KBM-7 (cell line): ENCODE data around the gene PCED1B.
"Not testable (repeated sequence)": the region's sequence is repeated elsewhere in the genome, so short reads cannot be mapped to it uniquely, and the experiment has no call there.

ENCODE experiments used
- DNase-seq: peaks from one replicate; pipeline ENCODE4 v3.0.0-alpha.2; 2015
- in situ Hi-C: fragments of 300-500 bp; cut with MboI; formaldehyde crosslinking; loops from 2 replicates; pipeline ENCODE4 v1.14.3; 2020; ENCODE audit warnings: low sequenced_read_pairs, low pct_unique_long_range_greater_than_20kb, mixed read lengths

PCED1B gene, protein sequence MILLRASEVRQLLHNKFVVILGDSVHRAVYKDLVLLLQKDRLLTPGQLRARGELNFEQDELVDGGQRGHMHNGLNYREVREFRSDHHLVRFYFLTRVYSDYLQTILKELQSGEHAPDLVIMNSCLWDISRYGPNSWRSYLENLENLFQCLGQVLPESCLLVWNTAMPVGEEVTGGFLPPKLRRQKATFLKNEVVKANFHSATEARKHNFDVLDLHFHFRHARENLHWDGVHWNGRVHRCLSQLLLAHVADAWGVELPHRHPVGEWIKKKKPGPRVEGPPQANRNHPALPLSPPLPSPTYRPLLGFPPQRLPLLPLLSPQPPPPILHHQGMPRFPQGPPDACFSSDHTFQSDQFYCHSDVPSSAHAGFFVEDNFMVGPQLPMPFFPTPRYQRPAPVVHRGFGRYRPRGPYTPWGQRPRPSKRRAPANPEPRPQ

DNA sequence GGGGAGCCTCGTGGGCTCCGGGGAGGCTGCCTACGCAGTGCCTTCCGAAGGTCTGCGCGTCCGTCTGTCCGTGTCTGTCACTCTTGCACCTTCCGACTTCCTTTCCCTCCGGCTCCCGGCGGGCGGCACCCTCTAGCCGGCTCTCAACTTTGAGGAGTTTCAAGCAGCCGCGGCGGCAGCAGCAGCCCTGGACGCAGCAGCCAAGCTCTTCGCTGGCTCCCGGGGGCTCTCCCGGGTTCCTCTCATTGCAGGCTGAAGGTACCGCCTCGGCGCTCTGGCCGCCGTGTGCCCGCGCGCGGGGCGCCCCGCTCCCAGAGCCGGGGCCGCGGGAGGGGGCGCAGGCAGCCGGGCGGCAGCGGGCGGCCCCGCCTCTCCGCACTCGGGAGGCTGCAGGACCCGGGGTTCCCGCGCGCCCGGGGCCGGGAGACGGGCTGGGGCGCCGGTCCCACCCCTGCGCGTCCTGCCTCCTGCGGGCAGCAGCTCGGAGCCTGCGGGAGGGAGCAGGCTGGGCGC is at the start of gene PCED1B, which contains the start of gene AMIGO2:
Gene PCED1B (plus strand): TSS at position 154 of the 513 bp plus-strand sequence. CDS start 155,443 bp downstream, outside the sequence.
Gene AMIGO2 (minus strand): TSS at position 492 of the 513 bp plus-strand sequence. CDS start 957 bp downstream, outside the sequence.
- peak; percentile 79 for DNase-seq
- in situ Hi-C loops = loop anchor here (25.0 kb wide), 1 partner anchor 108 kb away; no protein-coding TSS in a partner anchor

DNA sequence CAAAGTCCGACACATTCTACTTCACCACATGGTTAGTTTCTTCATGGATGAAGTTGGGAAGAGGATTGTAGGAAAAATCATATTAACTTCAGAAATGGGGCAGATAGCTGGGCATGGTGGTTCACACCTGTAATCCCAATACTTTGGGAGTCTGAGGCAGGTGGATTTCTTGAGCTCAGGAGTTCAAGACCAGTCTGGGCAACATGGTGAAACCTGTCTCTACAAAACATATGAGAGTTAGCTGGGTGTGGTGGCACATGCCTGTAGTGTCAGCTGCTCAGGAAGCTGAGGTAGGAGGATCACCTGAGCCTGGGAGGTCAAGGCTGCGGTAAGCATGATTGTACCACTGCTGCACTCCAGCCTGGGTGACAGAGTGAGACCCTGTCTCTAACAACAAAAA is 49.5 kb upstream of the PCED1B start:
- in situ Hi-C loops = no loop called here
- no peak for DNase-seq

GRCh38 chr12:47032644-47033043 is 46.8 kb upstream of the PCED1B start:
- DNase-seq = peak; percentile 80
- in situ Hi-C loops = no loop called here

DNA sequence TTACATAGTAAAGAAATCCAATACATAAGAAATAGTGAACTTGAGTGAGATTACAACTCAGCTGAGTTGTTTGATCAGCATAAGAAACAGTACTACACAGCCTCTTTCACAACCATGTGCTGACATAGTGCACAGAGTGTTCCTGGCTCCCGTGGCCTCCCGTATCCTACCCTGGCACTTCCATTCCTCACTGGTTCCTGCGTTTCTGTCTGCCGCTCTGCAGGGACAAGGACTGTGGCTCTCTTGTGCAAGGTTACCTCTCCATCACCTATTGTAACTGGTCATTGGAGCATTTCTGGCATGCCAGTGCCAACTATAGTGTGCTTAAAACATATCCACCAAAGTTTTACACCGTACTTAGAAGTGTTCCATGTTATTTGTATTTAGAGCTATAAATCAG is 46.3 kb upstream of the PCED1B start:
- DNase-seq = no peak
- in situ Hi-C loops = no loop called here

DNA sequence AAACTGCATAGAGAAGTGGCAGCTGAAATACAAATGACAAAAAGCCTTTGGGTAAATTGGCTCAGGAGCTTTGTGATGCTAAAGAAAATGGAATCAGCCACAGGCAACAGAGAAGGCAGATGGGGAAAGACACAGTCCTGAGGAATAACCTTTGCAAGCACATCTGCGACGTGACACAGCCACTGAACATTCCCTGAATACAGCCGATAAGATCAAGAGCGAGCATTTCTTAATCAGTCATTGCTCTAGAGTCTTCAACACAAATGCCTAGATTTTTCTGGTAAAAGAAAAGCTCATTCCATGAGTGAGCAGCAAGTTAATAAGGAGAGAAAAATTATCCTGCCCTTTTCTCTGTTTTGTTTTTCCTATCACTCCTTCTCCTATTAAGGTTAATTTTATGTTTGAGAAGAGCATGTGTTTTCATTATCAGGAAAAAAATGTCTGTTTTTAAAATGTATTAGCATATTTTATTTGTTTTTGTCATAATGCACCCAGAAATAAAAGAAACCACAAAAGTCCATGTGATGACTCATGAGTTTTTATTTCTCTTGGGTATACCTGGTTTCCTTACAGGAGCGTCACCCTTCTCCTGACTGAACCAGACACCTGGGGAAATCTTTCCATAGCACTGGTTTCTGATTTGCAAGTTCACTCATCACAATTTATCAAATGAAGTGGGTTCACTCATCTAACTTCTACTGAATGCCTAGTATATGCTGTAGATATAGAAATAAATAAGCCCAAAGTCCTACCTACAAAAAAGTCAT is 45.4 kb upstream of the PCED1B start:
- in situ Hi-C loops = no loop called here
- no peak for DNase-seq

GRCh38 chr12:47034661-47035060 is 44.8 kb upstream of the PCED1B start:
- no peak for DNase-seq
- in situ Hi-C loops = no loop called here

DNA sequence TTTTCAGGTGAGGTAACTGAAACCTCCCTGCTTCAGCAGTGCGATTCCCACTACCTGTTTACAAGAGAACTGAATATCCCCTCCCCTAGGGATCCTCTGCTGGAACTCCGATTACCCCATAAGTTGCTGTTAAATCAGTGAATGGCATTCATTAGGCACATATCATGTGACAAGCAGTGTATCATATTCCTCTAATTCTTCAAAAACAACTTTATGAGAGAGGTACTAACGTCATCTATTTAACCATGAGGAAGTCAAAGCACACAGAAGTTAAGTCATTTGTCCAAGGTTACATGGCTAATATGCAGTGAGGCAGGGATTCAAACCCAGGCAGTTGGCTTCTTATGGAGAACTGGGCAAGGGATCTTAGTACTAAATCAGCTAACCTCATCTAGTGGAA is 43.9 kb upstream of the PCED1B start:
- DNase-seq = no peak
- in situ Hi-C loops = no loop called here

GRCh38 chr12:47038270-47038748 is 41.1 kb upstream of the PCED1B start:
- in situ Hi-C loops = no loop called here
- DNase-seq = peak; percentile 65

- in situ Hi-C loops = no loop called here
- DNase-seq = no peak
These were observed 40.3 kb upstream of the PCED1B start for GRCh38 chr12:47039079-47039478.

DNA sequence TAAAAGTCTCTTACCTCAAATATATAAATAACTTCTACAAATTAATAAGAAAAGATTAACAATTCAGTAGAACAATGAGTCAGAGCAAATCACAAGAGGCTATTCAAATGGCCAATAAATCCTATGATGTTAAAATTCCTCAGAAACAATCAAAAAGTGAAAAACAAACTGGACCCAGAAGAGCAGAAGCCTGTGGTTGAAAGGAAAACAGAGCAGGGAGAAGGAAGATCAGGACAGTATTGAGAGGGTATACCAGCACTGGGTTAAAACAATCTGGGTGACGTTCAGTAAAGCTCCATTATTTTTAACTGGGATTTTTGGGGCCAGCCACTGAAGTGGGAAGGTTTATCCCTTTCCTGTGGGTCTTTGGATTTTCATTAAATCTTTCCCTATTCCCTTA is 39.7 kb upstream of the PCED1B start:
- in situ Hi-C loops = no loop called here

DNA sequence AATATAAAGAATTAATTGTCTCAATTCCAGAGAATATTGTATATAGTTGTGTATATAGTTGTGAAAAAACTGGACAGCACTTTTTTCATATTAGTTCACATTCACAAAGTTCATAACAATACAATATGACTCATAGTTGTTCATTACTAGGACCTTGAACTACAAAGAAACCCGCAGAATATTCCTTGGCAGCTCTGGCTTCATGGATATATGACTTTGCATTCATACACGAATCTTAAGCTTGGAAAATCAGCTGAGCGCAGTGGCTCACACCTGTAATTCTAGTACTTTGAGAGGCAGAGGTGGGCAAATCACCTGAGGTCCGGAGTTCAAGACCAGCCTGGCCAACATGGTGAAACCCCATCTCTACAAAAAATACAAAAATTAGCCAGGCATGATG is 38.1 kb upstream of the PCED1B start:
- in situ Hi-C loops = no loop called here
- no peak for DNase-seq

More for the DNA sequence above, 39.7 kb upstream of the PCED1B start:
- DNase-seq = no peak

- in situ Hi-C loops = no loop called here
- no peak for DNase-seq
These were observed 30.9 kb upstream of the PCED1B start for GRCh38 chr12:47048541-47048940.

DNA sequence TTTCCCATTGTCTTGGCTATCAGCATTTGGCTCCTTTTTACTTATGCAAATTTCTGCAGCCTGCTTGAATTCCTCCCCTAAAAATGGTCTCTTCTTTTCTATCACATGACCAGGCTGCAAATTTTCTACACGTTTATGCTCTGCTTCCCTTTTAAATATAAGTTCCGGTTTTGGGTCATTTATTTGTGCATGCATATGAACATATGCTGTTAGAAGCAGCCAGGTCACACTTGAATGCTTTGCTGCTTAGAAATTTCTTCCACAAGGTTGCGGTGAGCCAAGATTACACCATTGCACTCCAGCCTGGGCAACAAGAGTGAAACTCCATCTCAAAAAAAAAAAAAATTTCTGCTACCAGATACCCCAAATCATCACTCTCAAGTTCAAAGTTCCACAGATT is 28.1 kb upstream of the PCED1B start:
- peak; percentile 78 for DNase-seq
- in situ Hi-C loops = not testable (repeated sequence)

- DNase-seq = no peak
- in situ Hi-C loops = no loop called here
These were observed 27.1 kb upstream of the PCED1B start for GRCh38 chr12:47052274-47052673.

DNA sequence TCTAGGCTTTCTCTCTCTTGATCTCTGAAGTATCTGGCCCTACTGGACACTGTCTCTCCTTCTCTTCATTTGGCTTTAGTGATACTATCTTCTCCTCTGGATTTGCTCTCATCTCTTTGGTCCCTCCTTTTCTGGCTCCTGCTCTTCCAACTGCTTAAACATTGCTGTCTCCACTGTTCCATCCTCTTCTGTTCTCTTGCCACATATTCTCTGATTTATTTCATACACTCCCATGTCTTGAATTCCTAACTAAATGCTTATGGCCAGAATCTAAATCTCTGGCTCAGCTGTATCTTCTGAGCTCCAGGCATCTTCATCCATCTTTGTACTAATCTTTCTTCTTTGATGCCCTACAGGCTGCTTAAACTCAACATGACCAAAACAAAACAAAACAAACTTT is 25.5 kb upstream of the PCED1B start:
- in situ Hi-C loops = no loop called here
- DNase-seq = no peak

DNA sequence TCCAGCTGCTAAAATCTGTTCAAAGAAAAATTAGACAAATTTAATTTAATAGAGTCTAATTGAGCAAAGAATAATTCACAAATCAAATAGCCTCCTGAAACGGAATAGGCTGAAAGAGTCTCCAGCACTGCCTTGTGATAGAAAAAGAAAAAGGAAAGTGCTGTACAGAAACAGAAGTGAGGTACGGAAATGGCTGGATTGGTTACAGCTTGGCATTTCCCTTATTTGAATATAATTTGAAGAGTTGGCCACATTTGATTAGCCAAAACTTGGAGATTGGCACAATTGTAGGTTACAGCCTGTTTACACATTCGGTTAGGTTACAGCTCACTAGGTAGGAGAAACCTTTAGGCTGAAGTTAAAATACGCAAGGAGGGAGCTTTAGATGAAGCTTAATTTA is 24.8 kb upstream of the PCED1B start:
- DNase-seq = peak; percentile 43
- in situ Hi-C loops = no loop called here

- in situ Hi-C loops = not testable (repeated sequence)
- peak; percentile 42 for DNase-seq
These were observed 23.6 kb upstream of the PCED1B start for GRCh38 chr12:47055856-47056255.

- in situ Hi-C loops, DNase-seq: not testable (repeated sequence)
These were observed 22.5 kb upstream of the PCED1B start for GRCh38 chr12:47056944-47057343.

GRCh38 chr12:47058640-47059039 is 20.8 kb upstream of the PCED1B start:
- in situ Hi-C loops, DNase-seq: not testable (repeated sequence)

- in situ Hi-C loops = no loop called here
- no peak for DNase-seq
These were observed 13.9 kb upstream of the PCED1B start for GRCh38 chr12:47065546-47065945.
